GM21576 (cell line): ENCODE results near the gene ANKRD49.

ENCODE experiments used
- ATAC-seq: cut with Tn5 transposase; IDR thresholded peaks from one replicate; pipeline ENCODE4 v1.9.1; 2021; ENCODE audit warnings: mild to moderate bottlenecking, moderate library complexity; ENCODE audit not compliant: unreplicated experiment

Gene ANKRD49

DNA sequence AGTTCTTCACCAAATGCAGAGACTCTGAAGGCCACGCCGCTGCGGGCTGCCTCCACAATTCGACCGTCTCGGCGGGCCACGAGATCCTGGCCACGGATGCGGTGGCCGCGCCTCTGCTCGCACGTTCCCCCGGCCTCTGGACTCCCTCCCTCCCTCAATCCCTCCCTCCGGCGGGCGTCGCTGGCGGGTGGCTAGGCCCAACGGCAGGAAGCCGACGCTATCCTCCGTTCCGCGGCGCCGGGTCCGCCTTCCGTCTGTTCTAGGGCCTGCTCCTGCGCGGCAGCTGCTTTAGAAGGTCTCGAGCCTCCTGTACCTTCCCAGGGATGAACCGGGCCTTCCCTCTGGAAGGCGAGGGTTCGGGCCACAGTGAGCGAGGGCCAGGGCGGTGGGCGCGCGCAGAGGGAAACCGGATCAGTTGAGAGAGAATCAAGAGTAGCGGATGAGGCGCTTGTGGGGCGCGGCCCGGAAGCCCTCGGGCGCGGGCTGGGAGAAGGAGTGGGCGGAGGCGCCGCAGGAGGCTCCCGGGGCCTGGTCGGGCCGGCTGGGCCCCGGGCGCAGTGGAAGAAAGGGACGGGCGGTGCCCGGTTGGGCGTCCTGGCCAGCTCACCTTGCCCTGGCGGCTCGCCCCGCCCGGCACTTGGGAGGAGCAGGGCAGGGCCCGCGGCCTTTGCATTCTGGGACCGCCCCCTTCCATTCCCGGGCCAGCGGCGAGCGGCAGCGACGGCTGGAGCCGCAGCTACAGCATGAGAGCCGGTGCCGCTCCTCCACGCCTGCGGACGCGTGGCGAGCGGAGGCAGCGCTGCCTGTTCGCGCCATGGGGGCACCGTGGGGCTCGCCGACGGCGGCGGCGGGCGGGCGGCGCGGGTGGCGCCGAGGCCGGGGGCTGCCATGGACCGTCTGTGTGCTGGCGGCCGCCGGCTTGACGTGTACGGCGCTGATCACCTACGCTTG lies 50.2 kb downstream of the ANKRD49 start, which contains the start of gene FUT4:
Gene FUT4, plus strand, starts transcription at position 227 of the 951 bp plus-strand sequence. Its CDS starts 213 bp downstream, at position 440.
- ATAC-seq: peak; percentile 86

DNA sequence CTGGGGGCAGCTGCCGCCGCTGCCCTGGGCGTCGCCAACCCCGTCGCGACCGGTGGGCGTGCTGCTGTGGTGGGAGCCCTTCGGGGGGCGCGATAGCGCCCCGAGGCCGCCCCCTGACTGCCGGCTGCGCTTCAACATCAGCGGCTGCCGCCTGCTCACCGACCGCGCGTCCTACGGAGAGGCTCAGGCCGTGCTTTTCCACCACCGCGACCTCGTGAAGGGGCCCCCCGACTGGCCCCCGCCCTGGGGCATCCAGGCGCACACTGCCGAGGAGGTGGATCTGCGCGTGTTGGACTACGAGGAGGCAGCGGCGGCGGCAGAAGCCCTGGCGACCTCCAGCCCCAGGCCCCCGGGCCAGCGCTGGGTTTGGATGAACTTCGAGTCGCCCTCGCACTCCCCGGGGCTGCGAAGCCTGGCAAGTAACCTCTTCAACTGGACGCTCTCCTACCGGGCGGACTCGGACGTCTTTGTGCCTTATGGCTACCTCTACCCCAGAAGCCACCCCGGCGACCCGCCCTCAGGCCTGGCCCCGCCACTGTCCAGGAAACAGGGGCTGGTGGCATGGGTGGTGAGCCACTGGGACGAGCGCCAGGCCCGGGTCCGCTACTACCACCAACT lies 51.0 kb downstream of the ANKRD49 start:
- ATAC-seq: peak; percentile 1

DNA sequence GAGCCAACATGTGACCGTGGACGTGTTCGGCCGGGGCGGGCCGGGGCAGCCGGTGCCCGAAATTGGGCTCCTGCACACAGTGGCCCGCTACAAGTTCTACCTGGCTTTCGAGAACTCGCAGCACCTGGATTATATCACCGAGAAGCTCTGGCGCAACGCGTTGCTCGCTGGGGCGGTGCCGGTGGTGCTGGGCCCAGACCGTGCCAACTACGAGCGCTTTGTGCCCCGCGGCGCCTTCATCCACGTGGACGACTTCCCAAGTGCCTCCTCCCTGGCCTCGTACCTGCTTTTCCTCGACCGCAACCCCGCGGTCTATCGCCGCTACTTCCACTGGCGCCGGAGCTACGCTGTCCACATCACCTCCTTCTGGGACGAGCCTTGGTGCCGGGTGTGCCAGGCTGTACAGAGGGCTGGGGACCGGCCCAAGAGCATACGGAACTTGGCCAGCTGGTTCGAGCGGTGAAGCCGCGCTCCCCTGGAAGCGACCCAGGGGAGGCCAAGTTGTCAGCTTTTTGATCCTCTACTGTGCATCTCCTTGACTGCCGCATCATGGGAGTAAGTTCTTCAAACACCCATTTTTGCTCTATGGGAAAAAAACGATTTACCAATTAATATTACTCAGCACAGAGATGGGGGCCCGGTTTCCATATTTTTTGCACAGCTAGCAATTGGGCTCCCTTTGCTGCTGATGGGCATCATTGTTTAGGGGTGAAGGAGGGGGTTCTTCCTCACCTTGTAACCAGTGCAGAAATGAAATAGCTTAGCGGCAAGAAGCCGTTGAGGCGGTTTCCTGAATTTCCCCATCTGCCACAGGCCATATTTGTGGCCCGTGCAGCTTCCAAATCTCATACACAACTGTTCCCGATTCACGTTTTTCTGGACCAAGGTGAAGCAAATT lies 51.7 kb downstream of the ANKRD49 start:
- no peak for ATAC-seq

DNA sequence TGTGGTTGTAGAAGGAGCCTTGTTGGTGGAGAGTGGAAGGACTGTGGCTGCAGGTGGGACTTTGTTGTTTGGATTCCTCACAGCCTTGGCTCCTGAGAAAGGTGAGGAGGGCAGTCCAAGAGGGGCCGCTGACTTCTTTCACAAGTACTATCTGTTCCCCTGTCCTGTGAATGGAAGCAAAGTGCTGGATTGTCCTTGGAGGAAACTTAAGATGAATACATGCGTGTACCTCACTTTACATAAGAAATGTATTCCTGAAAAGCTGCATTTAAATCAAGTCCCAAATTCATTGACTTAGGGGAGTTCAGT lies 52.3 kb downstream of the ANKRD49 start:
- ATAC-seq: no peak

DNA sequence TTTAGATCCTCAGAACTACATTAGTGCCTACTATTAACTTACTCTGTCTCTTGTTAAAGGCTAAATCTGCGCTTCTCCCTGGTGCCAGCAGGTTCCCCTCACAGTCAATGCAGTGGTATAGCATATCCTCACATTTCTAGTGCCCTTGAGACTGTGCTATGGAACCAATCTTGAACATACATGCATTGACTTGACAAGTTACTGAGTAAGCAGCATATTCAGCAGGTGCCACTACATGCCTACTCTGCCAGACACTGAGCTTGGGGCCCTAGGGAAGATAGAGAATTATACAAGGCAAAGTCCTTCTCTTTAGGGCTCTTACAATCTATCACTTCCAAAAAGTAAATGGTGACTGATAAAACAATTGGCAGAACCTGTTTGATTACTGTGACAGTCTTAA lies 53.1 kb downstream of the ANKRD49 start:
- ATAC-seq: no peak

DNA sequence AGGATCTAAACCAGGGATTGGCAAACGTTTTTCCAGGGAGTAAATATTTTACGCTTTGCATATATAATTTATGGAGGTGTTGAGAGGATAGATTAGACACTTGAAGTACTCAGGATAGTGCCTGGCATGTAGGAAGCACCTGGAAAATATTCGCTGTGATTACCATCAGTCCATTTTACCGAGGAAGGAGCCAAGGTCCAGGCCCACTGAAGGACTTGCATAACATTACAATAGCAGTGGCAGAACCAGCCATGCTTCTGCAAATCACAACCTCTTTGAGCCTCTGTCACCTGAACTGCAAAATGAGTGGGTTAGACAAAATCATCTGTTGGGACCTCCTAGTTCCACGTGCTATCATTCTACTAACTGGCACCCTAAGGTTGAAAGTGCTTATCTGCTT lies 55.4 kb downstream of the ANKRD49 start:
- no peak for ATAC-seq
